HUDEP-2 (cell line): ENCODE results near the gene ZNF22.

Experiments
- DNase-seq, 76 experiments: peaks; one replicate each; lab custom pipeline; 2025; ENCODE audit not compliant: unreplicated experiment in 76 of 76; lab: John Stamatoyannopoulos, UW

Gene ZNF22

GRCh38 chr10:44975431-44976331 is 25.0 kb upstream of the ZNF22 start:
- no peak for DNase-seq

- DNase-seq: no peak
Measured at GRCh38 chr10:44976352-44977198, 24.1 kb upstream of the ZNF22 start.

- no peak for DNase-seq
Measured at GRCh38 chr10:44977287-44978212, 23.2 kb upstream of the ZNF22 start.

GRCh38 chr10:44978213-44978569 is 22.5 kb upstream of the ZNF22 start:
- DNase-seq: no peak

GRCh38 chr10:44978570-44979280 is 22.0 kb upstream of the ZNF22 start, which contains the start of gene DEPP1:
TSS of gene DEPP1 (minus strand) at chr10:44978809. CDS start at chr10:44978030, 779 bp downstream.
- peak in 9 of 76 experiments; percentile 1 to 33 (median 19) for DNase-seq

GRCh38 chr10:44979281-44980191 is 21.2 kb upstream of the ZNF22 start:
- DNase-seq: no peak

GRCh38 chr10:44980309-44981171 is 20.2 kb upstream of the ZNF22 start:
- DNase-seq: no peak

GRCh38 chr10:44981172-44982113 is 19.3 kb upstream of the ZNF22 start:
- no peak for DNase-seq

- no peak for DNase-seq
Measured at GRCh38 chr10:44982114-44982460, 18.6 kb upstream of the ZNF22 start.

- DNase-seq: no peak
Measured at GRCh38 chr10:44982496-44982895, 18.2 kb upstream of the ZNF22 start.

- no peak for DNase-seq
Measured at GRCh38 chr10:44983066-44983894, 17.4 kb upstream of the ZNF22 start.

- no peak for DNase-seq
Measured at GRCh38 chr10:44983895-44984278, 16.8 kb upstream of the ZNF22 start.

- DNase-seq: no peak
Measured at GRCh38 chr10:44984671-44985101, 16.0 kb upstream of the ZNF22 start.

- no peak for DNase-seq
Measured at GRCh38 chr10:44985175-44985681, 15.5 kb upstream of the ZNF22 start.

GRCh38 chr10:44986179-44986578 is 14.5 kb upstream of the ZNF22 start:
- no peak for DNase-seq

GRCh38 chr10:44986670-44987069 is 14.1 kb upstream of the ZNF22 start:
- no peak for DNase-seq
